ENCODE data around the gene TPR. TPM values are rescaled to one million over a fixed set of nuclear protein-coding genes. Genes with fewer than 3 reads are reported as not detected.
"Not testable (repeated sequence)": the region's sequence is repeated elsewhere in the genome, so short reads cannot be mapped to it uniquely, and the experiment has no call there.

Gene TPR
- total RNA-seq, 4 donors from 2014 or later, result 70.9 to 94.7 (median 75.4) TPM

DNA sequence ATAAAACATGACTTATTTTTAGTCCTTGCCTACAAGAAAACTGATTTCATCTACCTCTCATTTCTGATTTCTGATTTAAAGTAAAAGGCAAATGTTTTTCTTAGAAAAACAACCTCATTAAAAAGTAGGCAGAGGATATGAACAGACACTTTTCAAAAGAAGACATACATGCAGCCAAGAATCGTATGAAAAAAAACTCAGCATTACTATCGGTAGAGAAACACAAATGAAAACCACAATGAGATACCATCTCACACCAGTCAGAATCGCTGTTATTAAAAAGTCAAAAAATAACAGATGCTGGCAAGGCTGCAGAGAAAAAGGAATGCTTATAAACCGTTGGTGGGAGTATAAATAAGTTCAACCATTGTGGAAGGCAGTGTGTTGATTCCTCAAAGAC, 16.8 kb upstream of the TPR start:
- no peak for DNase-seq (ENCODE audit: low spot score in 2 of 2)
- intact Hi-C loops (cut with DNase I; ENCODE audit: low total_unique reads), result no loop called here
- no peak for TF ChIP-seq POLR2A (IDR thresholded peaks at IDR 0.05)
- TF ChIP-seq, protein P1, sequence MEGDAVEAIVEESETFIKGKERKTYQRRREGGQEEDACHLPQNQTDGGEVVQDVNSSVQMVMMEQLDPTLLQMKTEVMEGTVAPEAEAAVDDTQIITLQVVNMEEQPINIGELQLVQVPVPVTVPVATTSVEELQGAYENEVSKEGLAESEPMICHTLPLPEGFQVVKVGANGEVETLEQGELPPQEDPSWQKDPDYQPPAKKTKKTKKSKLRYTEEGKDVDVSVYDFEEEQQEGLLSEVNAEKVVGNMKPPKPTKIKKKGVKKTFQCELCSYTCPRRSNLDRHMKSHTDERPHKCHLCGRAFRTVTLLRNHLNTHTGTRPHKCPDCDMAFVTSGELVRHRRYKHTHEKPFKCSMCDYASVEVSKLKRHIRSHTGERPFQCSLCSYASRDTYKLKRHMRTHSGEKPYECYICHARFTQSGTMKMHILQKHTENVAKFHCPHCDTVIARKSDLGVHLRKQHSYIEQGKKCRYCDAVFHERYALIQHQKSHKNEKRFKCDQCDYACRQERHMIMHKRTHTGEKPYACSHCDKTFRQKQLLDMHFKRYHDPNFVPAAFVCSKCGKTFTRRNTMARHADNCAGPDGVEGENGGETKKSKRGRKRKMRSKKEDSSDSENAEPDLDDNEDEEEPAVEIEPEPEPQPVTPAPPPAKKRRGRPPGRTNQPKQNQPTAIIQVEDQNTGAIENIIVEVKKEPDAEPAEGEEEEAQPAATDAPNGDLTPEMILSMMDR (IDR thresholded peaks at IDR 0.05), result no peak
- no peak overlapping the region for H3K4me3 ChIP-seq (ENCODE audit: low read depth, poor library complexity, severe bottlenecking)
- WGBS, 2 donors, result 85 to 91% methylated on average over 4 of the region's 4 CpGs

DNA sequence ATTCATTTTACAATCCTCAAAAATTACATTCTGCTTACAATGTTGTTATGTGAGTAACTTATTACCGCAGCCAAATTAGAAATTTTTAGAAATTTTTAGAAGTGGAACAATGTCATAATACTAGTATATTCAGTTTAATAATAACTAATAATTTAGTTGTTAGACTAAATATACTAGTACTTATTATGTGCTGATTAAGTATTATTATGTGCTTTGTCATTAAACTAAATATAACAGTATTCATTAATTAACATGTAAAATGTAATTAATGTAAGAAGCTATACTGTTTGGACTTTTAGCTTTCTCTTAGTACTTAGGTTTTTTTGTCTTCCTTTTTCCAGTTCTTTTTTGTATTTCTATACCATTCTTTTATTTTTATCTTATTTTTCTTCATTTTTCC, 15.9 kb upstream of the TPR start:
- no peak overlapping the region for H3K4me3 ChIP-seq (ENCODE audit: low read depth, poor library complexity, severe bottlenecking)
- intact Hi-C loops (cut with DNase I; ENCODE audit: low total_unique reads), result no loop called here
- no peak for TF ChIP-seq POLR2A (IDR thresholded peaks at IDR 0.05)
- TF ChIP-seq, protein P1 (IDR thresholded peaks at IDR 0.05), result no peak
- no peak for DNase-seq (ENCODE audit: low spot score in 2 of 2)
- 98 to 99% methylated on average over 1 of the region's 1 CpG for WGBS, 2 donors

DNA sequence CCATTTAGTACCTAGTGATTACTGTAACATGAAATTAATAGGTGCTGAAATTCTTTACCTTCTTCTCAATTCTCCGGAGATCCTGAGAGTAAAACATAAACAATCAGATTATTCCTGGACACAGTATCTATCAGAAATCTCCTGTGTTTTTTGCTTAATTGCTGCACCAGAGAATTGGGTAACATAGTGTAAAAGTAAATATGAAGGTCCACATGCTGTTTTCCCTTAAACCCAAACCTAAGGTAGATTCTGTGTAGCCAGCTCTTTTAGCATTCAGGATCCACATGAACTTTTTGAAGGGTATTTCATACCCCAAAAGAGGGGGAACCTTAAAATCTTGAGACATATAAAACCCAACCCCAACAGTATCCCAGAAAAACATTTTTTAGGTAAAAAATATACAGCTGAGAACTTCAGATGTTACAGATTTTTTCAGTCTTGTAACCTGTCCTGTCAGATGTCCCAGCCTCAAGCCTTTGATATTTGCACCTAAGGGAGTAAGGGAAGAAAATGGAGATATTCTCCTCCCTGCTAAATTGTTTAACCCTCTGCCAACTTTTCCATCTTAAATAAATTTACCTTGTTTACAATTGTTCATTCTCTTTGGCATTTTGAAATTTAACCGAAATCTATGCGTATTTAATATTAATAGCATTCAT, 11.8 kb upstream of the TPR start:
- no peak for TF ChIP-seq POLR2A (IDR thresholded peaks at IDR 0.05)
- TF ChIP-seq, protein P1 (IDR thresholded peaks at IDR 0.05), result no peak
- DNase-seq (ENCODE audit: low spot score in 2 of 2), result no peak
- intact Hi-C loops (cut with DNase I; ENCODE audit: low total_unique reads), result no loop called here
- WGBS, 2 donors, result 93 to 96% methylated on average over 3 of the region's 3 CpGs
- H3K4me3 ChIP-seq (ENCODE audit: low read depth, poor library complexity, severe bottlenecking), result no peak overlapping the region

DNA sequence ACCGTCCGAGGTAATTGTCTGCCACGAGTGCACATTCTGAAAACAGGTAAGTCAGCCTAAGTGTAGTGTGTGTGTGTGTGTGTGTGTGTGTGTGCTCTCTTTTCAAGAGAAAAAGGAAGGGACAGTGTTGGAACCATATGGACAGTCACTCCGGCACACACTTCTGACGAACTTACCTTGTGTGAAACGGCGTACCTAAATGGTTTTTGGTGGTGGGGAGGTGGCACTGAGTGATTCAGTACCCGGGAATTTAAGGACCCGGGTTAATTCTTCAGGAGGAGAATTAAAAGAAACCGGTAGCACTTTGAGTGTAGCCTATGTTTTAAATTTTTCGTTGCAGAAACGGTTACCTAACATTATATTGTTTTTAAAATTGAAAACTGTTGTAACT, 871 bp upstream of the TPR start:
- intact Hi-C loops (cut with DNase I; ENCODE audit: low total_unique reads), result no loop called here
- DNase-seq (ENCODE audit: low spot score in 2 of 2), result no peak
- H3K4me3 ChIP-seq (ENCODE audit: low read depth, poor library complexity, severe bottlenecking), result peak overlapping the region; percentile 56
- WGBS, 2 donors, result 0% methylated on average over 12 of the region's 12 CpGs
- TF ChIP-seq, protein P1 (IDR thresholded peaks at IDR 0.05), result no peak
- TF ChIP-seq POLR2A (IDR thresholded peaks at IDR 0.05), result no peak

DNA sequence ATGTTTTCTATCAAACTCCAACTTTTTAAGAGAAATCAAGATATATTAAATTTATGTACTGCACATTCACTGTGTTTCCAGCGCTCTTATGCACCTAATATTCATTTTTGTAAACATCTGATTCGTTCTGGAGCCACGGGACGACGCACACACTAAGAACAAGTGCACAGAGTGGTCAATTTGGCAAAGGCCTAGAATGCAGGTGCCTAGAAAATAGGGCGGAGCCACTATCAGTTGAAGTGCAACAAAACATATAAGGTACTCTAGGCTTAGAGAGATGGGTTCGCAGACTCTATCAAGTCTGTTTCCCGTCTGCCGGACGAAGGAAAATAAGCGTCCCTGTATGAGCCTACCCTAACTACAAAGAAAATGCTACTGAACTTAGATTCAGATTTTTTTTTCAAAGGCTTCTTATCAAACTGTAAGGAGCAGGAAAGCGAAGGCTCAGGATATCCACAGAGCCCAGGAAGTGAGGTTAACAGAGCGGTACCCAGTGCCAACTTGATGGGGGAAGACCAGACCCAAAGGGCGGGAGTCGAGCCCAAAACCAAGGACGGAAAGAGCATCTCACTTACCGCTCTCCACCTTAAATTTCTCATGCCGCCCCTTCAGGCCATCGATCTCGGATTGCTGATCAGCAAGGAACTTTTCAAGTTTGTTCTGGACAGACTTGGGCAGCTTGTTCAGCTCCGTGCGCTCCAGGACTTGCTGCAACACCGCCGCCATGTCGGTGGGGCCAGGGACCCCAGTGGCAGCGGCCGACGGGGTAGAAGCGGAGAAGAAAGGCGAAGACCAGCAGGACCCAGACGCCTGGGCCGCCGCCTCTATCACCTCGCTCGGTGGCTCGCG, 526 bp downstream of the TPR start:
- H3K4me3 ChIP-seq (ENCODE audit: low read depth, poor library complexity, severe bottlenecking), result peak overlapping the region; percentile 93
- TF ChIP-seq, protein P1 (IDR thresholded peaks at IDR 0.05), result no peak
- no peak for TF ChIP-seq POLR2A (IDR thresholded peaks at IDR 0.05)
- WGBS, 2 donors, result 1% methylated on average over 23 to 30 of the region's 37 CpGs
- DNase-seq (ENCODE audit: low spot score in 2 of 2), result peak in 1 of 2 donors; percentile 52
- intact Hi-C loops (cut with DNase I; ENCODE audit: low total_unique reads), result no loop called here

DNA sequence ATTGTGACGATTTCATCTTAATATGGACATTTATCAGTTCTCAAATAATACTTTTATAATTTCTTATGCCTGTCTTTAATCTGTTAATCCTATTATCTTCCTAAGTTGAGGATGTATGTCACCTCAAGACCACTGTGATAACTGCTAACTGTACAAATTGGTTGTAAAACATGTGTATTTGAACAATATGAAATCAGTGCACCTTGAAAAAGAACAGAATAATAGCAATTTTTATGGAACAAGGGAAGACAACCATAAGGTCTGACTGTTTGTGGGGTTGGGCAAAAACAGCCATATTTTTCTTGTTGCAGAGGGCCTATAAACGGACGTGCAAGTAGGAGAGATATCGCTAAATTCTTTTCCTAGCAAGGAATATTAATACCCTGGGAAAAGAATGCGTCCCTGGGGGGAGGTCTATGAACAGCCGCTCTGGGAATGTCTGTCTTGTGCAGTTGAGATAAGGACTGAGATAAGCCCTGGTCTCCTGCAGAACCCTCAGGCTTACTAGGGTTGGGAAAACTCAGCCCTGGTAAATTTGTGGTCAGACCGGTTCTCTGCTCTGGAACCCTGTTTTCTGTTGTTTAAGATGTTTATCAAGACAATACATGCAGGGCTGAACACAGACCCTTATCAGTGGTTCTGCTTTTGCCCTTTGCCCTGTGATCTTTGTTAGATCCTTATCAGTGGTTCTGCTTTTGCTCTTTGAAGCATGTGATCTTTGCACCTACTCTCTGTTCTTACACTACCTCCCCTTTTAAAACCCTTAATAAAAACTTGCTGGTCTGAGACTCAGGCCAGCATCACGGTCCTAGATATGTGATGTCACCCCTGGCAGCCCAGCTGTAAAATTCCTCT, 27.0 kb downstream of the TPR start:
- WGBS, 2 donors, result 87 to 94% methylated on average over 8 of the region's 8 CpGs
- intact Hi-C loops (cut with DNase I; ENCODE audit: low total_unique reads); H3K4me3 ChIP-seq (ENCODE audit: low read depth, poor library complexity, severe bottlenecking); DNase-seq (ENCODE audit: low spot score in 2 of 2): not testable (repeated sequence)

Measured in lower leg skin (tissue), 4 donors.